Measurements from ENCODE around the gene XYLT2. TPM values are rescaled to one million over a fixed set of nuclear protein-coding genes. Genes with fewer than 3 reads are reported as not detected.

The XYLT2 gene
- total and polyA plus RNA-seq, 2 of the 13 experiments (the other 11 are each of a cell fraction or from before 2014, with no cell fraction given), result 17.0 to 22.1 TPM

DNA sequence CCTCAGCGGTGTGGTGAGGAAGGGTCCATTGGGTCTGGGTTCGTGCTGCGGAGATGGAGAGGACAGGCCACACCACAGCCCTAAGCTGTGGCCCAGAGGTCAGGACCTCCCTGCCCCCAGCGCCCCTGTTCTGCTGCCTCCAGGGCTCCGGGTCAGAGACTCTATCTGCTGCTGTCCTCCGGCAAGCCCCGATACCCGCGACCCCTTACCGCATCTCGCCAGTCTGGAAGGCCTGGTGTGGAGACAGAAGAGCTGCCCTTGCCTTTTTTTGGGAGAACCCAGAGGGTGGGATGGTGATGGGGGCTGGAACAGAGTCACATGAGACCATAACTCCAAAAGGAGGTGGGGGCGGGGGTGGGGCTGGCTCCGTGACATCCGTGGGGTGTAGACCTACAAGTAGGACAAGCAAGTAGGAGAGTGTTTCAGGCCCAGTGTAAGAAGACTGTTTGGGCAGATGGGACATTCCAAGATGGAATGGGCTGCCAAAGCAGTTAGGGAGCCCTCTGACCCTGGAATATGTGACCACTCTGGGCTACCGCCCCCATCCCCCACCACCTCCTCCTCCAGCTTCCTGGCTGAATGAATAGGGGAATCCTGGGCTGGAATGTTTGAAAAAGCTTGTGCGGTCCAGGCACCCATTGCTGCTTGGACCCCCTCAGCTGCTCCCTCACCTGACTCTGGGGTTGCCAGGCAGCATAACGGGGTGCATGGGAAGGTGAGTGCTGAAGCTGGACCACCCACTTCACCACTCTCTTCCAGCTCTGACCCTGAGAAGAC is 1.4 kb downstream of the XYLT2 start (continued):
- TF ChIP-seq KLF13 (CRISPR knock-in tag; IDR thresholded peaks at IDR 0.05) (no peak), HHEX (CRISPR knock-in tag; IDR thresholded peaks at IDR 0.05) (no peak), ZBTB38 (CRISPR knock-in tag; IDR thresholded peaks at IDR 0.05) (peak; percentile 52; the same call in 1 of the 2 replicates), ZC3H13 (CRISPR knock-in tag; IDR thresholded peaks at IDR 0.05) (no peak), GZF1 (CRISPR knock-in tag; IDR thresholded peaks at IDR 0.05) (0 out of 2 replicates have a peak, but pooled peaks have one; percentile 12), ZNF224 (CRISPR knock-in tag; IDR thresholded peaks at IDR 0.05) (0 out of 2 replicates have a peak, but pooled peaks have one; percentile 12), NFYC (CRISPR knock-in tag; IDR thresholded peaks at IDR 0.05) (no peak), JUNB (CRISPR knock-in tag; IDR thresholded peaks at IDR 0.05; ENCODE audit: borderline replicate concordance) (no peak), NAIF1 (CRISPR knock-in tag; IDR thresholded peaks at IDR 0.05; ENCODE audit: borderline replicate concordance) (no peak), ZBTB20 (CRISPR knock-in tag; IDR thresholded peaks at IDR 0.05; ENCODE audit: borderline replicate concordance, low read depth) (no peak), ZNF354B (CRISPR knock-in tag; IDR thresholded peaks at IDR 0.05) (no peak), KDM3A (CRISPR knock-in tag; IDR thresholded peaks at IDR 0.05; ENCODE audit: low read depth) (no peak), AKAP8 (CRISPR knock-in tag; IDR thresholded peaks at IDR 0.05) (0 out of 2 replicates have a peak, but pooled peaks have one; percentile 18), ZBTB21 (CRISPR knock-in tag; IDR thresholded peaks at IDR 0.05) (no peak), ELF4 (CRISPR knock-in tag; IDR thresholded peaks at IDR 0.05; ENCODE audit: borderline replicate concordance) (no peak), SRF (IDR thresholded peaks at IDR 0.05; ENCODE audit: low read depth, low read length) (no peak), RORA (CRISPR knock-in tag; IDR thresholded peaks at IDR 0.05) (no peak)
- TF ChIP-seq, protein P1, sequence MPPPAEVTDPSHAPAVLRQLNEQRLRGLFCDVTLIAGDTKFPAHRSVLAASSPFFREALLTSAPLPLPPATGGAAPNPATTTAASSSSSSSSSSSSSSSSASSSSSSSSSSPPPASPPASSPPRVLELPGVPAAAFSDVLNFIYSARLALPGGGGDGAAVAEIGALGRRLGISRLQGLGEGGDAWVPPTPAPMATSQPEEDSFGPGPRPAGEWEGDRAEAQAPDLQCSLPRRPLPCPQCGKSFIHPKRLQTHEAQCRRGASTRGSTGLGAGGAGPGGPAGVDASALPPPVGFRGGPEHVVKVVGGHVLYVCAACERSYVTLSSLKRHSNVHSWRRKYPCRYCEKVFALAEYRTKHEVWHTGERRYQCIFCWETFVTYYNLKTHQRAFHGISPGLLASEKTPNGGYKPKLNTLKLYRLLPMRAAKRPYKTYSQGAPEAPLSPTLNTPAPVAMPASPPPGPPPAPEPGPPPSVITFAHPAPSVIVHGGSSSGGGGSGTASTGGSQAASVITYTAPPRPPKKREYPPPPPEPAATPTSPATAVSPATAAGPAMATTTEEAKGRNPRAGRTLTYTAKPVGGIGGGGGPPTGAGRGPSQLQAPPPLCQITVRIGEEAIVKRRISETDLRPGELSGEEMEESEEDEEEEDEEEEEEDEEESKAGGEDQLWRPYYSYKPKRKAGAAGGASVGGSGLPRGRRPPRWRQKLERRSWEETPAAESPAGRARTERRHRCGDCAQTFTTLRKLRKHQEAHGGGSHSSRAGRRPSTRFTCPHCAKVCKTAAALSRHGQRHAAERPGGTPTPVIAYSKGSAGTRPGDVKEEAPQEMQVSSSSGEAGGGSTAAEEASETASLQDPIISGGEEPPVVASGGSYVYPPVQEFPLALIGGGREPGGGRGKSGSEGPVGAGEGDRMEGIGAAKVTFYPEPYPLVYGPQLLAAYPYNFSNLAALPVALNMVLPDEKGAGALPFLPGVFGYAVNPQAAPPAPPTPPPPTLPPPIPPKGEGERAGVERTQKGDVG (CRISPR knock-in tag; IDR thresholded peaks at IDR 0.05; ENCODE audit: borderline replicate concordance), result peak; percentile 15; the same call in 1 of the 2 replicates
- TF ChIP-seq, protein P2, sequence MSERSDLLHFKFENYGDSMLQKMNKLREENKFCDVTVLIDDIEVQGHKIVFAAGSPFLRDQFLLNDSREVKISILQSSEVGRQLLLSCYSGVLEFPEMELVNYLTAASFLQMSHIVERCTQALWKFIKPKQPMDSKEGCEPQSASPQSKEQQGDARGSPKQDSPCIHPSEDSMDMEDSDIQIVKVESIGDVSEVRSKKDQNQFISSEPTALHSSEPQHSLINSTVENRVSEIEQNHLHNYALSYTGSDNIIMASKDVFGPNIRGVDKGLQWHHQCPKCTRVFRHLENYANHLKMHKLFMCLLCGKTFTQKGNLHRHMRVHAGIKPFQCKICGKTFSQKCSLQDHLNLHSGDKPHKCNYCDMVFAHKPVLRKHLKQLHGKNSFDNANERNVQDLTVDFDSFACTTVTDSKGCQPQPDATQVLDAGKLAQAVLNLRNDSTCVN (CRISPR knock-in tag; IDR thresholded peaks at IDR 0.05; ENCODE audit: borderline replicate concordance), result no peak
- TF ChIP-seq, protein P3, sequence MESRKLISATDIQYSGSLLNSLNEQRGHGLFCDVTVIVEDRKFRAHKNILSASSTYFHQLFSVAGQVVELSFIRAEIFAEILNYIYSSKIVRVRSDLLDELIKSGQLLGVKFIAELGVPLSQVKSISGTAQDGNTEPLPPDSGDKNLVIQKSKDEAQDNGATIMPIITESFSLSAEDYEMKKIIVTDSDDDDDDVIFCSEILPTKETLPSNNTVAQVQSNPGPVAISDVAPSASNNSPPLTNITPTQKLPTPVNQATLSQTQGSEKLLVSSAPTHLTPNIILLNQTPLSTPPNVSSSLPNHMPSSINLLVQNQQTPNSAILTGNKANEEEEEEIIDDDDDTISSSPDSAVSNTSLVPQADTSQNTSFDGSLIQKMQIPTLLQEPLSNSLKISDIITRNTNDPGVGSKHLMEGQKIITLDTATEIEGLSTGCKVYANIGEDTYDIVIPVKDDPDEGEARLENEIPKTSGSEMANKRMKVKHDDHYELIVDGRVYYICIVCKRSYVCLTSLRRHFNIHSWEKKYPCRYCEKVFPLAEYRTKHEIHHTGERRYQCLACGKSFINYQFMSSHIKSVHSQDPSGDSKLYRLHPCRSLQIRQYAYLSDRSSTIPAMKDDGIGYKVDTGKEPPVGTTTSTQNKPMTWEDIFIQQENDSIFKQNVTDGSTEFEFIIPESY (CRISPR knock-in tag; IDR thresholded peaks at IDR 0.05), result peak; percentile 66; the same call in 1 of the 2 replicates
- TF ChIP-seq, protein P4, sequence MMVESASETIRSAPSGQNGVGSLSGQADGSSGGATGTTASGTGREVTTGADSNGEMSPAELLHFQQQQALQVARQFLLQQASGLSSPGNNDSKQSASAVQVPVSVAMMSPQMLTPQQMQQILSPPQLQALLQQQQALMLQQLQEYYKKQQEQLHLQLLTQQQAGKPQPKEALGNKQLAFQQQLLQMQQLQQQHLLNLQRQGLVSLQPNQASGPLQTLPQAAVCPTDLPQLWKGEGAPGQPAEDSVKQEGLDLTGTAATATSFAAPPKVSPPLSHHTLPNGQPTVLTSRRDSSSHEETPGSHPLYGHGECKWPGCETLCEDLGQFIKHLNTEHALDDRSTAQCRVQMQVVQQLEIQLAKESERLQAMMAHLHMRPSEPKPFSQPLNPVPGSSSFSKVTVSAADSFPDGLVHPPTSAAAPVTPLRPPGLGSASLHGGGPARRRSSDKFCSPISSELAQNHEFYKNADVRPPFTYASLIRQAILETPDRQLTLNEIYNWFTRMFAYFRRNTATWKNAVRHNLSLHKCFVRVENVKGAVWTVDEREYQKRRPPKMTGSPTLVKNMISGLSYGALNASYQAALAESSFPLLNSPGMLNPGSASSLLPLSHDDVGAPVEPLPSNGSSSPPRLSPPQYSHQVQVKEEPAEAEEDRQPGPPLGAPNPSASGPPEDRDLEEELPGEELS (CRISPR knock-in tag; IDR thresholded peaks at IDR 0.05), result 0 out of 2 replicates have a peak, but pooled peaks have one; percentile 14

All from HepG2 (cell line).